Activated CD4-positive, alpha-beta T cell treated with anti-CD3 and anti-CD28 coated beads, Interleukin-10, Interleukin-2, amounts not matched to agents 100 ng/mL and 50 ng/mL, durations not matched to agents 16 hours and 8 hours (primary cell): ENCODE measurements around the gene CLSTN2.

Experiments
- DNase-seq: peaks from one replicate; pipeline ENCODE4 v3.0.0-alpha.2; 2020

CLSTN2 gene

GRCh38 chr3:140196970-140197369, 262.0 kb downstream of the CLSTN2 start:
- DNase-seq, result no peak

GRCh38 chr3:140198242-140198641, 263.3 kb downstream of the CLSTN2 start:
- DNase-seq, result no peak

GRCh38 chr3:140199008-140199407, 264.0 kb downstream of the CLSTN2 start:
- DNase-seq, result no peak

DNA sequence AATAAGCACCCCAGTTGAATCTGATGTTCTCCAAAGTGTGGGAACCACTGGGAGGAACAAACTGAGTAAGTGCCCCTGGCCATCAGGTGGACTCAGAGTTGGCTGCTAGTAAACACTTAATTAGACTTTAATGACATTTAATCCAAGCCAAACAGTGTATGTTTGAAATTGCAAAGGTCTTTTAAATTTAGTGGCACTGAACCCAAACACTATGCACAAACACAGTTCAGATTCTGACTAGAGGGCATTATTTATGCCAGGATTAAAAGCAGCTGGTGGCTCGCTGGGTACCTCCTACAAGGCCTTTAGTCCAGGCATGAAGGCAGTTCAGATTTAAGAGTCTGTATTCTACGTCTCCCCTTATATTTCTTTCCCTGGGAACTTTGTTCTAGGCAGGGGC, 264.8 kb downstream of the CLSTN2 start:
- no peak for DNase-seq

GRCh38 chr3:140203510-140203909, 268.5 kb downstream of the CLSTN2 start:
- no peak for DNase-seq

GRCh38 chr3:140204271-140204984, 269.4 kb downstream of the CLSTN2 start:
- DNase-seq, result no peak

DNA sequence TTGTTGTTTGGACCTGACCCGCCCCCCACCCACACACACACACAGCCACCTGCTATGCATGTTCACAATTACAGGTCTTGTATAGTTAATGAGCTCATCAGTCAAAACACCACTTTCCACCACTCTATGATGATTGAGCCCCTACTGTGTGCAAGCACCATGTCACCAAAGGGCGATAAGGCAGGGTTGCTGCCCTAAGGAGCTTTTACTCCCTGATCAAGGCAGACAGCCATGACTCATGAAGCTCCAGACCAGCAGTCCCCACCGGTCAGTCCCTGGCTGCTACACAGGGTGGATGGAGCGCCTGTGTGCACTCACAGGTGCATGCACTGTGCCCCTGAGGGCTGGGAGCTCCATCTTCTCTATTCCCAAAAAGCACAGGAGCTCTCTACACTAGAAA, 270.6 kb downstream of the CLSTN2 start:
- no peak for DNase-seq

GRCh38 chr3:140206196-140207040, 271.4 kb downstream of the CLSTN2 start:
- no peak for DNase-seq

DNA sequence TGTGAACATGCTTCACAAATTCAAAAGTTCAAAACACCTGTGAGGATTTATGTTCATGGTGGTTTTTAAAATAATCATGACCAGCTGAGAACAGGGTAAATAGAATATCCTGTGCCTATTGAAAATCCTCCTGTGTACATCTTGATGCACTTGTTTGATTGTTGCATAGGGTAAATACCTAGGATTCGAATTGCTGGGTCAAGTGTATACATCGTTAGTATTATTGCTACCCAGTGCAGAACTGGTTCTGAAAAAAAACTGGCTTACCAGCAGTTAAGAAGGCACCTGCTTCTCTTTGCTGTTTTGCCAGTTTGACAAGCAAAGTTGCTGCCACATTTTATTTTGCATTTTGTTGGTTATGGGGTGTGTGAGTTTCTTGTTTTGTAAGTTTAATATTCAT, 272.6 kb downstream of the CLSTN2 start:
- no peak for DNase-seq

DNA sequence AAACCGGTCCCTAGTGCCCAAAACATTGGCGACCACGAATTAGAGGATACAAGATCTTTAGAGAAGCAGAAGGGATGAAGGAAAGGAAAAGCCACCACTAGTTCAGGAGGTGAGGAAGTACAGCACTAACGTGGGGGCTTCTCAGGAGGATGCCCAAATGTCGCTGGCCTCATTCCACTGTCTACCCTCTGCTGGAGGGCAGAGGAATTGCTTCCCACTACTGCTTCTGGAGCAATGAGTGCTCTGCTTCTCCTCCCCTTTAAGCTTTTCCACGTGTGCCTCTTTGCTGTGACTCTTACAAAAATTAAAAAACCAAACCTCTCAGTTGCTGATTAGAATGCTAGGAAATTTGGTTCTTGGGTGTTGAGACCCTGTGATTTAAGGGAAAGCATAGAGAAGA, 281.3 kb downstream of the CLSTN2 start:
- DNase-seq, result no peak

DNA sequence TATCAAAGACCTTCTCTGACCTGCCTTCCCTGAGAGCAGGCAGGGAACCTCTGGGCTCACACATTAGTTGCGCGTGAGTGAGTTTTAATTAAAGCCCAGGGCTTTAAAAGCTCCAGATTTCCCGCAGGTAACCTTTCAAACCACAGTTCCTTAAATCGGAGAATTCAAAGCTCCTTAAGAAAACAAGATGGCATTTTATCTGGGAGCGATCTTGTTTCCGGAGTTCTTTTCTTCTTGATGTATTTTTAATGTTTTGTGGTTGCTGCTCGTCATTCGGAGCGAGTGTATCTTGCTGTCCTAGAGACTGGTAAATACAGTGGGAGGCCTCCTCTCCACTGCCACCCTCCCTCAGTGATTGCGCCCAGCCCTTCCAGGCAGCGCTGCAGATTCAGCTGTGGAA, 284.3 kb downstream of the CLSTN2 start:
- no peak for DNase-seq

GRCh38 chr3:140219923-140220452, 285.0 kb downstream of the CLSTN2 start:
- DNase-seq, result no peak

DNA sequence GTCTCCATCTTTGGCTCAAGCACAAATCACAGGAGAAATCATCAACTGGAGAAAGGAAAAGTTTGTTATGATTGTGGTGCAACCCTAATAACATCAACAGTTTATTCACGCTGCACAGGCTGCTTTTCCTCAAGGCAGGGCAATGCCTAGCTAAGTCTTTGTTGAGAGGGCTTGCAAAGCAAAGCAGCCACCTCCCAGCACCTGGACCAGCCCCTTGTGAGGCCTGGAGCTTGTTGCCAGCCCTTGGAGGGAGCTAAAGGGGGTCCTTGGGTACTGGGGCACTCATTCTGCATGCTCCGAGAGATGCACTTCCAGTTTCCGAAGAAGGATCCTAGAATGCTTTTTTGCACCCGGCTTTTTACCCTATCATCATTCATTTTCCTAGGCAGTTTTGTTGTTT, 288.2 kb downstream of the CLSTN2 start:
- DNase-seq, result no peak

DNA sequence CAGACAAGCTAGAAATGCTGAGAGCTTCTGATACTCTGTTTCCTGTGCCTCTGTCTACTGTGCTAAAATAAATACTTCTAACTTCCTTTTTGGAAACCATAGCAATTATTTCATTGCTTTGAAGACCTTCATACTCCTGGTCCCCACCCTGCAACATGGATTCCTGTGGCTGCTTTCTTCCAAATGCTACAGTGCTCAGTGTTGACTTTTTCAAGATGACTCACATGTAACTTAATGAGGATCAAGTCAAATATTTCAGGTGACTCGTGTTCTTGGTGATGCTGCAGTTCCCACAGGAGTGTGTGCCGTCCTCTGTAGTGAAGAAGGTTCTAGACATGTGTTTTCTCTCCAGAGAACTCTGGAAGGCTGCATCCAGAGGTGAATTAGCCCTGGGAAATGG, 288.6 kb downstream of the CLSTN2 start:
- DNase-seq, result no peak

DNA sequence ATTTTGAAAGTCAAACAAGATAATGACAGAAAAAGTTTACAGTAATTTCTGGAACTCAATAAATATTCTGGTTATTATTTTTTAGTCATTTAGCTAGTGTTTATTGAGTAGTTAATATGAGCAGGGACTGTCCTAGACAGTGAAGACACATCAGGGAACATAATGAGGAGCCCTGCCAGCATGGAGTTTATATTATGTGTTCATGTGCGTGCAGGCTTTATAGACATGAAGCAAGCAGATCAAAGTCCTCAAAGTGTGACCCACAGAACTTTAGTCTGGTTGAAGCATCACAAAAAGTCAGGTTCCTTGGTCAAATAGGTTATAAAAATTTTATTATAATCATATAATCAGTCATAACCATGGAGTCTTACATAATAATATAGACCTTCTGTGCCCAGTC, 289.3 kb downstream of the CLSTN2 start:
- no peak for DNase-seq

DNA sequence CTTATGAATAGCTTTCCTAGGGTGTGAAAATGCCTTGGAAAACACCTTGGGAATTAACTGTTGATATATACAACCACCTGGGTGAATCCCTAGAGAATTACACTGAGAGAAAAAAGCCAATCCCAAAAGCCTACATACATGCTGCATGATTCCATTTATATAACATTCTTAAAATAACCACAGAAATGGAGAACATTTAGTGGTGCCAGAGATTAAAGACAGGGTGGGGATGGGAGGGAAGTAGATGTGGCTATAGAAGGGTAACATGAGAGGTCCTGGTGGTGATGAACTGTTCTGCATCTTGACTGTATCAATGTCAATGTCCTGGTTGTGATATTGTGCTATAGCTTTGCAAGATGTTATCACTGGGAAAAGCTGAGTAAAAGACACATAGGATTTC, 291.0 kb downstream of the CLSTN2 start:
- no peak for DNase-seq

DNA sequence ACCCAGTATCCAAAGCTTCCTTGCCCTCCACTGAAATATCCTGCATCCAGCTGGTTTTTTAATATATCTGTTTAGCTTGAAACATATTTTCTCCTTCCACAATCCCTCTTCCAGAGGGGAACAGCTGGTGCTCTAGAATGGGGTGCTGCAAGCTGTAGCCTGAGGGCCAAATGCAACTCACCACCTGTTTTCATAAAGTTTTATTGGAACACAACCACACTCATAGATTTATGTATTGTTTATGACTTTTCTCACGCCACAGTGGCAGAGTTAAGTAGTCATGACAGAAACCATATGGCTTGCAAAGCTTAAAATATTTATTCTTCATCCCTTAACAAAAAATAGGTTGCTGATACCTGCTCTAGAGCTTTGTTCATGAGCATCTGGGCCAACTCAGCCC, 298.7 kb downstream of the CLSTN2 start:
- no peak for DNase-seq

DNA sequence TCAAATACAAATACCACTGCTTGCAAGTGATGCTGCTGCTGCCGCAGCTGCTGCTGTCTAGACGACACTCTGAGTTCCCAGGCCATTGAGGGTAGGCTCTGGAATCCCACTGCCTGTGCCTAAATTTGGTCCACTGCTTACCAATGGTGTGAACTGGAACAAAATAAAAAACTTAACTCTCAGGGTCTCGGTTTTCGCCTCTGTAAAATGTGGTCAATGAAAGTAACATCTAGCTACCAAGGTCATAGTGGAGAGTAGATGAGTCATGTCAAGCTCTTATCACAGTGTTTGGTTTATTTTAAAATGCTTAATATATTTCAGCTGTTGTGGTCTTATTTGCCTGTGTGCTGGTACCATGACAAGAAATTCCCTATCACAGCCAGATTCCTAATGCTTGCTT, 299.3 kb downstream of the CLSTN2 start:
- DNase-seq, result no peak

- no peak for DNase-seq
Measured at GRCh38 chr3:140236836-140237501, 302.0 kb downstream of the CLSTN2 start.

GRCh38 chr3:140238646-140239314, 303.8 kb downstream of the CLSTN2 start:
- no peak for DNase-seq

DNA sequence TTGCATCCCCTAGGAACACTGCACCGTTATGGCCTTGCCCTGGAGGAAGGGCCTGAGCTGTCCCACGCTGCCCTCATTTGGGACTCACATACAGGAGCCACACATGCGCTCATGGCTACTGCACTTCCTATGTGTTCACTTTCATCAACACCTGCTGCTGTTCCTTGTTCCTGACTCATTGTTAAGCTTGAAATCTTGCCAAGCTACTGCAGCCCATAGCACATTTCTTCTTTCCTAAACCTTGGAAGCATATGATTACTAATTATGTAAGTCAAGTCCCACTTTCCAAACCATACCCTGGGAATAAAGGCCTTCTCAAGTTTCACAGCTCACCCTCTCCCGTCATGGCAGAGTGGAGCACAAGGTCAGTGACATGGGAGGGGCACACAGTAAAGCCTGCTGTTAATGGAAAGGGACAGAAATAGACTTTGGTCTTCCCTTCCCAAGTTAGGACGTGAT, 307.9 kb downstream of the CLSTN2 start:
- DNase-seq, result no peak

DNA sequence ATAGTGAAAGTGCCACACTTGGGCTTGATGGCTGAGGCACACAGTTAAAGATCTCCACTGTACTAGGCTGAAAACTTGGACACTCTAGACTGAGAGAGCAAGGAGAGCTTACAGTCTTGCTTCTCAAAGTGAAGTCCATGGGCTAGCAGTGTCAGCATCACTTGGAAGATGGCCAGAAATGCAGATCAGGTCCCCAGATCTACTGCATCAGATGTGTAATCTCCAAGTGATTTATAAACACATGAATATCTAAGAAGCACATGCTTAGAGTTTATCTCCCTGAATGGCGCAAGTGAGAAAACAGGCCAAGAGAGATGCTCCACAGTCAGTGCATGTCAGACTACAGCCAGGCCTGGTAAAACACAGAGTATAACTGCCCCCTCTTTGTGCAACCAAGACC, 308.6 kb downstream of the CLSTN2 start:
- no peak for DNase-seq

DNA sequence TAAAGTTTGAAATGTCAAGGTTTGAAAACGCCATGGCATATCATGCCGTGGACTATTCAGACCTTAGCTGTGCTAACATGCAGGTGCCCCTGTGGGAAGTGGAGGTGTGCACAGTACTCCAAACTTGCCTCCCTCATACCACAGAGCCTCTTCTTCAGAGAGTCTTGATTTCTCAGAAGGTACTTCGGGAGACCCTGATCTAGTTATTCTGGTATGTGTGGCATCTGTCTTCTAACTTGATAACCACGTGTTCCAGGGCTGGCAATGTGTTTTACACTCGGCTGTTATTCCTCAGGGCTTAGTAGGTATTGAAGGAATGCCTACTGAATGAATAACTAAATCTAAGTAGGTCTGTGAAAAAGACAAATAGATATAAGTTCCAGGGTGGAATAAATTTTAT, 309.9 kb downstream of the CLSTN2 start:
- DNase-seq, result no peak
